GM04503 (cell line): ENCODE measurements around the gene SLC6A4.
"Not testable (repeated sequence)": the region's sequence is repeated elsewhere in the genome, so short reads cannot be mapped to it uniquely, and the experiment has no call there.

Experiments
- DNase-seq: peaks from one replicate; pipeline ENCODE4 v3.0.0-alpha.2; 2012; ENCODE audit warnings: low read depth

The SLC6A4 gene

DNA sequence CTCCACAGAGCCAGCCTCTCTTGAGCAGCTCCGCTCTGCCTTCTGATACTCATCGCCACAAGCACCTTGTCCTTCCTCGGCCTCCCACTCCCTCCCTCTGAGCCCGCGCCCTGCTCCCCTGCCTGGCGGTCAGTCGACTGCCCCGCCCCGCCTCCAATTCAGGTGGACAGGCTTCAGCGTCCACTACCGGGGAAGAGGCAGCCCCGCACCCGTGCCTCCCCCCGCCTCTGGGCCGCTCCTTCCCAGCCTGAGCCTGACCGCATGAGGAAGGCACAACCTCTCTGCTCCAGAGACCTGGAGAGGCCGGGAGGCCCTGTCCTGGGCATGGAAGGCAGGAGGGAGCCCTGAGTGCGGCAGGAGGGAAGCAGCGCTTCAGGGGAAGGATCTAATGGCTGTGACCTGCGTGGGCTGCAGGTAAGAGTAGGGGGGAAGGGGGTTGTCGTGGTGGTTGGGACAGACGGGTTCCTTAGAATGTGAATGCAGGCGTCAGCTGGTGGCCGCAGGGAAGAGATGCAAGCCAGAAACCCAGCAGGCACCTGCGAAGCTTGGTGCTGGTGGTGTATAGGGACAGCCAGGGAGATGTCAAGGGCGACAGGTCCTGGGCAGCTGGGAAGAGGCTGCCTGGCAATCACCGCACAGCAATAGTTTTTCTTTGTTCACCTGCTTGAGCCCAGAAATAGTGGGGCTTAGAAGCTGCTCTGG, 3.0 kb upstream of the SLC6A4 start:
- no peak for DNase-seq

DNA sequence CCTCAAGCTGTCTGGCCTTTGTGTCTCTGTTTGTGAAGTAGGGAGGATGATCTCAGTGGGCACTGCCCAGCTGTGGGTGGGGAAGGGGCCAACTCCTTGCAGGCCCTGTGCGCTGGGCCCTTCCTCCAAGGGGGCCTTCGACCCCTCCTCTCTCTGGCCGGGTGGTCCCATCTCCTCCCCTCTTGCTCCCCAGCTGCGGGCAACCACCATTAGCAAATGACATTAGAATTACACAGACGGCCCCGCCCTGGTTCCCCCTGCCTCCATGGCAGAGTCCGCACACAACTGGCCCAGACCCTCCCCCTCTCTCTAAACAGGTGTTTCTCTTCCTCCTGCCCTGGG, 2.5 kb upstream of the SLC6A4 start:
- no peak for DNase-seq

DNA sequence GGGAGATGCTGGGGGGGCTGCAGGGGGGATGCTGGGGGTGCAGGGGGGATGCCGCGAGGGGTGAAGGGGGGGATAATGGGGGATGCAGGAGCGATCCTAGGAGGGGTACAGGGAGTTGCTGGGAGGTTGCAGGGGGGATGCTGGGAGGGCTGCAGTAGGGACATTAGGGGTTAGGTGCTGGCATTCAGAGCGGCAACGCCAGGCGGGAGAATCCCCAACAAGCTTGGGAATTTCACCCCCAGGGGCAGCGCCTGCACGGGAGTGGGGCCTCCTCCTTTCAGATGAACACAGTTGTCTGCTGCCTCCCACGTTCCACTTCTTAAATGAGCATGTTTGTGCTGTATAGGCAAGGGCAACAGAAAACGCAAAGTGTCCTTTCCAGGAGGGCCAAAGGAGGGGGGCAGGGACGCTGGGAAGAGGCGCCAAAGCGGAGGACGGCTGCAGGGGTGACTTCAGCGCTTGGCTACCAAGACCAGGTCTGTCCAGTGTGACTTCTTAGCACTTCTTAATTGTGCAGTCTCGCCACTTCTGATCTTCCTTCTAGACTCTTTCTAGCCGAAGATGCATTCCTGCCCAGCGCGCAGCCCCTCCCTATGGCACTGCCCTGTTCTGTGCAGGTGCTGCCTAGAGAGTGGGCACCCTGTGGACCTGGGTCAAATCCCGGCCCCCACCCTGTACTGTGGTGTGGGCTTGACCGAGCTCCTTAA, 2.0 kb upstream of the SLC6A4 start:
- DNase-seq: no peak

DNA sequence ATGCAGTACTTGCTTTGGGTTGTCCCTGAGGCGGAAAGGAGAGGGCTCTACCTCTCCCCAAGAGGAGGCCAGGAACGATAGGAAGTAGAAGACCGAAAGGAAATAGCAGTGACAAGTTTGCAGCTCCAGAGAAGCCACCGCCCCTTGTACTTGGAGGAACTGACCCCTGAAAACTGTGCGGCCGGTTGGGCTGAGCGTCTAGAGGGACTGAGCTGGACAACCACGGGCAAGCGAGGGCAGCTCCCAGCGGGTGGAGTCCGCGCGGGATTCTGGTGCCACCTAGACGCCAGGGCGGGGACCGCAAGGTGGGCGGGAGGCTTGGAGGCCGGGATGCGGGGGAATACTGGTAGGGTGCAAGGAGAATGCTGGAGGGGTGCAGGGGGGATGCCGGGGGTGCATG, 1.3 kb upstream of the SLC6A4 start:
- no peak for DNase-seq

DNA sequence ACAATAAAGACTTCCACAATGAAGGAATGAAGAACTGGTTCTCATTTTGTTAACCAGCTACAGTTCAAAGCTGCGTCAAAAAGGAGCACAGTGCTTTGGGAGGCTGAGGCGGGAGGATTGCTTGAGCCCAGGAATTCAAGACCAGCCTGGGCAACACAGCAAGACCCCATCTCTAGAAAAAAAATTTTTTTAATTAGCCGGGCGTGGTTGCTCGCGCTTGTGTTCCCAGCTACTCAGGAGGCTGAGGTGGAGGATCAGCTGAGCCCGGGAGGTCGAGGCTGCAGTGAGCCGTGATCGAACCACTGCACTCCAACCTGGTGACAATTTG, 764 bp upstream of the SLC6A4 start:
- DNase-seq: no peak

DNA sequence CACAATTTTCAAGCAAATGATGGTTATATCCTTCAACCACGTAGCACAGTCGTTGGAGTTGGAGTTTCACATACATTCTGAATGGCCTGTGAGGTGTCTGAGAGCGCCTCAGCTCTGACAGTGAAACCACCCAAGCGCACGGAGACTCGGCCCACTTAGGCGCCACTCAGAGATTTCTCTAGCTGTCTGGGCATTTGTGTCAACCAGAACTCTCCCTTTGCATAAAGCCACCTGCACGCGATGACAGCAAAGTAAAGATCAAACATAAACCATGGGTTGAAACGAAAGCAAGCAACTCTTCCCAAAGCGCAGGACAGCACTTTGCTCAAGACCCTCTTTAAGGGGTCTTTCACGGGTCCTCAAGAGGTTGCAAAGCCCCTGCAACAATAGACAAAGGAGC, 533 bp downstream of the SLC6A4 start:
- no peak for DNase-seq

DNA sequence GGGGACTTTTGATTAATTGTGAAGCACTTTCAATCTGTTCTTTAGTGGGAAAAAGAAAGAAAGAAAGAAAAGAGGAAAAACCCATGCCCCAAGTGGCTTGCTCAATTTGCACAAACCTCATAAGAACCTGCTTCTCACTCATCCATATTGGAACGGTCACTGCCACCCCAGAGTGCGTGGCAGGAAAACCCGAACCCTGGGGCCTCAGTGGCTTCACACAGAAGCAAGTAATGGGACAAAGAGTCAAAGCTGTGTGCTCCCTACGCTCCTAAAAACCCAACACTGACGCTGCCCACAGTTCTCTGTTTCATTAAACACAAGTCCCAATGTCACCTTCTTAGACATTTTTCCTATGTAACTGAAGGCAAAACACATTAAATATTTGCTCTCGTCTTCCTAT, 1.2 kb downstream of the SLC6A4 start:
- no peak for DNase-seq

- DNase-seq: no peak
Measured at GRCh38 chr17:30232824-30233427, 2.6 kb downstream of the SLC6A4 start.

DNA sequence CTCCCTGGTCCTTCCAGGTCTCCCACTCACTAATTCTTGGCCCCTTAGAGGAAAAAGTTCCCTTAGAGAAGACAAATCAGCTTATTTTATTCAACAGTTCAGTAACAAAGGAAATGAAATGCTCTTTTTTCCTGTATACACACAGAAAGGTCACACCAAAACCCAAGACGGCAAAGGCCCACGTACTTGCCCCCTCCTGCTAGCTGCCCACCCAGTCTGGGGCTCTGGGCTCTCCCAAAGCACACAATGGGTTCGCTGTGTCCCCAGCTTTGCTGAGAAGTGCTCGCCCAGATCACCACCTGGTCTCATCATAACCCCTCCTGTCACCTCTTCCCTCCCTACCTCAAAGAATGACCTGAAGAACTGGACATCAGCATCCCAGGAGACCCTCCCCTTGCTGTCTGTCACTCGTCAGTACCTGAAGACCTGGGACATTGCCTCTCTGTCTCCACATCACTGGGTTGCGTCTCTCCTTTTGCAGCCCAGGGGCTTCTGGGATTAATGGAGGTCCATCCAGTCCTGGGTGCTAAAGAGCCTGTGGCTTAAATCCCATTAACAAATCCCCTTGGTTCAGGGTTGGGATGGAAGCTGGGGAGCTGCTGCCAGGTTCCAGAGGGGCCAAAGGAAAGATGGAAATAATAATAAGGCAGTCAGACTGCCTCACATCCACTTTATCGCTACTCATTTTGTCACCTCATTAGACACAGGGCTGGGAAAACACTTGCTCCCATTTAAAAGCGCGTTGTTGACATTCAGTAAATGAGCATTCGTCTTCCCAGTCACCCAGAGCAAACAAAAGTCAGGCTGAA, 3.3 kb downstream of the SLC6A4 start:
- no peak for DNase-seq

- DNase-seq: no peak
Measured at GRCh38 chr17:30230596-30231125, 4.8 kb downstream of the SLC6A4 start.

DNA sequence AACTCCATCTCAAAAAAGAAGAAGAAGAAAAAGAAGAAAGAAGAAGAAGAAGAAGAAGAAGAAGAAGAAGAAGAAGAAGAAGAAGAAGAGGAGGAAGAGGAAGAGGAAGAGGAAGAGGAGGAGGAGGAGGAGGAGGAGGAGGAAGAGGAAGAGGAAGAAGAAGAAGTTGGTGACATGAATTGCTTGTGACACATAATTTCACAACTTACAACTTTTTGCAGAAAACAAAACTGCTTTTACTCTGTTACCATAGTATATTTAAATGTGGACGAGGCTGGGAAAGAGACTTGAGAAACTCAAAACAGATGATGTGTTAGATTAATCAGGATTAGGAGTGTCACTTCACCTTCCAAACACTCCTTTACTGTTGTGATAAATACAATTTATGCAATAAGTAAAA, 5.5 kb downstream of the SLC6A4 start:
- not testable (repeated sequence) for DNase-seq

- DNase-seq: no peak
Measured at GRCh38 chr17:30229012-30229411, 6.5 kb downstream of the SLC6A4 start.

DNA sequence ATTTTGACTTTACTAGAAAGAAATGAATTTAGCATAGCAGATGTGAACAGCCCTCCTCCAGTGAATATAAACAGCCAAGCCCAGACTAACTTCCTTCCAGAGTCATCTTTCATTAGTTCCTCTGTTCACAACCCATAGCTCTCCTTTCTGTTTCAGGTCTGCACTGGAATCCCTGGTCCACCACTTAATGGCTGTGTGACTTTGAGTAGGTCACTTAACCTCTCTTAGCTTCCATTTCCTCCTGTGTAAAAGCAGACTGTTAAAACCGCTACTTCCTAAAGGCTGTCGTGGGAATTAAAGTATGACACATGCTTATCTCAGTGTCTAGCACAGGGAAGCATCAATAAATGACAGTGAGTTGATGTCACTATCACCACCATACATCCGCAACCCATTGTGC, 7.5 kb downstream of the SLC6A4 start:
- DNase-seq: no peak

- no peak for DNase-seq
Measured at GRCh38 chr17:30226878-30227277, 8.6 kb downstream of the SLC6A4 start.

GRCh38 chr17:30225919-30226553, 9.5 kb downstream of the SLC6A4 start:
- no peak for DNase-seq

GRCh38 chr17:30225112-30225511, 10.4 kb downstream of the SLC6A4 start:
- DNase-seq: no peak

DNA sequence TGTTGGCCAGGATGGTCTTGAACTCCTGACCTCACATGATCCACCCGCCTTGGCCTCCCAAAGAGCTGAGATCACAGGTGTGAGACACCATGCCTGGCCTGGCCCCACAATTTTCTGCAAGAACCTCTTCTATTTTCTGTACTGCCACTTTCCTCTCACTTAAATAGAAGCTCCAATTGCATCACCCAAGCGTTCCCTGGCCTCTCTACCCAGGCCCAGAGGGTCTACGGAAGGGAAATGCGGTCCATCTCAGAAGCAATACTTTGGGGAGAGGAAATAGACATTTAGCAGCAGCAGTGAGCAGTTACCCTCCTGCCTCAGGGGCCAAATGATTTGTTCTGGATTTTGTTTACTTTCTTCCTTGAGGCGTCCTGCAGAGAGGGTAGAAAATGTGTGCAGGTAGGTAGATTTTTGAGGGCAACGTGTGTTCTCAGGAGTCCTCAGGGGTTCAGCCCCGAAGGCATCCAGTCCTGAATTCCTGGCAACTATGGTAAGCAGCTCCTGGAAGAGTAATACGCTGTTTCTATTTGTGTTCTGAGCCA, 11.0 kb downstream of the SLC6A4 start:
- no peak for DNase-seq

DNA sequence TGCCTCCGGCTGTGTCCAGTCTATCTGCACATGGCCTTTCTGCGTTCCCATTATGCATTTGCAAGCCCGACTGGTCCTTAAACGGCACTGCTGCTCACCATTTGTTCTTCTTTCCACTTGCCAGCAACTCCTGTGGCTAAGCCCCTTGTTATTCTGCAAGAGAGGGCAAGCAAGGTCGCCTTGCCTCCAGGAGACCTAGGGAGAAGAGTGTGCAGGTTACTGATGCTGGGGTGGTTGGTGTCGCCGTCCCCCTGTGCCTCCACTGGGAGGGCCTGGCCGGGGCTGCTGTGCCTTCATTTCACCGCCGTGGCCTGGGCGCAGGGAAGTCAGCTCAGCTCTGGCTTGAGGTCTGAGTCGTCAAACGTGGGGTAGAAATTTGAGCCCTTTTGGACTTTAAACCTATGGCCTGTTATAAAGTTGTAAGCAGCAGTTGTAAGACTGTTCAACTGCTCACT, 12.7 kb downstream of the SLC6A4 start:
- DNase-seq: no peak

GRCh38 chr17:30222251-30222650, 13.2 kb downstream of the SLC6A4 start:
- DNase-seq: no peak

- no peak for DNase-seq
Measured at GRCh38 chr17:30221346-30221745, 14.2 kb downstream of the SLC6A4 start.

DNA sequence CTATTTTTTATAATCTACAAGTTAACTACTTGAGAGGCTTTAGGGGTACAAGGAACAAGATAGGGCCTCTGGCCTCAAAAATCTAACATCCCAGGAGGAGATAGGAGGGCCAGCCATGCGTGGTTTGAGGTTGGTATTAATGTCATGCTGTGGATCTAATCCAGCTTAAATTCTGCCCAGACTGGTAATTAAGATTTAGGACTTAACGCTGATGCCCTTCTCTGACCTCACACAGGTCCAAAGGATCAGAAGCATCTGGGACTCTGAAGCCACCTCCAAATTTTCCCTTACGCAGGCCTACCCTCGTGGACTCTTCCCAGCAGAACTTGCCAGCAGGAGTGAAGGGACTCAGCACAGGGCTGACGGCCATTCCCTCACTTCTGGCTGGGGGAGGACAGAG, 15.1 kb downstream of the SLC6A4 start:
- DNase-seq: no peak

DNA sequence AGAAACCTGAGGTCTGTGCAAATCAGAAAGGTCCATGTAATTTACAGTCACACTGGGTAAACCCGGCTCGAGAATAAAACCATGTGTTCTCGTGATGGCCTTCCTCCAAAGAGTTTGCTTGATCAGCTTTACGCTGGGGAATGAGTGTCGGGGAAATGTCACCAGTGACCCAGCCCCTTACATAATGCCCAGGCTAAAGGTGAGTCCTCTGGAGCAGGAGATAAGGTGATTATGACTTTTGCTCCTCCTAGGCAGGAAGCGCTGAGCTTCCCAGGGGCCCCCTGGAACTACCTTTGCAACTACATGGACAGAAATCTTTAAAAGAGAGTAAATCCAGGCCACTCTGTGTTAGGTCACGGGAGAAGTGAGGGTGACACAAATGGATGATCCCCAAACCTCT, 15.7 kb downstream of the SLC6A4 start:
- DNase-seq: no peak
